ENCODE results near the gene DRC7.

DNA sequence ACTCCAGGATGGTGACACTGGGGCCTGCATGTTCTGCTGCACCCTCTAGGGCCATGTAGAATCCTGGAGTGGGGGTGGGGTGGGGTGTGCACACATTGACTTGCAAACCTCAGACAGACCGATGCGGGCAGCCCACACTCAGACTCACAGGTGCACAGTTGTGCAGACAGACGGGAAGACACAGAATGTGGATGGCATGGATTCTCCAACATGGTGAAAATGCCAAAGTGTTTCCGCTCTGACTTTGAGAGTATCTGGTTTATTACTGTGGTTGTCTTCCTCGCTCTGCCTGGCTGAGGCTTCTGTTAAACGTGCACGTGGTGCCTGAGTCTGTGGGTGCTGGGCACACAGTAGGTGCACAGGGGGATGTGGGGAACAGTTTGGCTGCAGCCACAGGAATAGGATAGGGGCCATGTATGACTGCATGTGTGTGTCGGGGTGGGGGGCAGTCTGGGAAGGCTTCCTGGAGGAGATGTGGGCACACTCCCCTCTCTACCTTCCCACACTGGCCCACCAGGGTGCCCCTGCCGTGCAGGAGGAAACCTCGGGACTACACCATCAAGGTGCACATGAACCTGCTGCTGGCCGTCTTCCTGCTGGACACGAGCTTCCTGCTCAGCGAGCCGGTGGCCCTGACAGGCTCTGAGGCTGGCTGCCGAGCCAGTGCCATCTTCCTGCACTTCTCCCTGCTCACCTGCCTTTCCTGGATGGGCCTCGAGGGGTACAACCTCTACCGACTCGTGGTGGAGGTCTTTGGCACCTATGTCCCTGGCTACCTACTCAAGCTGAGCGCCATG is 35.5 kb upstream of the DRC7 start:
- TF ChIP-seq POLR2AphosphoS5 (IDR thresholded peaks at IDR 0.05; ENCODE audit: low read depth, low read length): no peak
- no peak for TF ChIP-seq TAF1 (IDR thresholded peaks at IDR 0.05; ENCODE audit: low read depth, low read length)
- TF ChIP-seq POLR2A (IDR thresholded peaks at IDR 0.05; ENCODE audit: low read depth, low read length): no peak
- no peak for TF ChIP-seq PAX5 (IDR thresholded peaks at IDR 0.05; ENCODE audit: insufficient read depth, low read length, severe bottlenecking)
- no peak for TF ChIP-seq POU2F2 (IDR thresholded peaks at IDR 0.05; ENCODE audit: low read depth, low read length)
